ENCODE results near the gene NCBP1.

Gene NCBP1

DNA sequence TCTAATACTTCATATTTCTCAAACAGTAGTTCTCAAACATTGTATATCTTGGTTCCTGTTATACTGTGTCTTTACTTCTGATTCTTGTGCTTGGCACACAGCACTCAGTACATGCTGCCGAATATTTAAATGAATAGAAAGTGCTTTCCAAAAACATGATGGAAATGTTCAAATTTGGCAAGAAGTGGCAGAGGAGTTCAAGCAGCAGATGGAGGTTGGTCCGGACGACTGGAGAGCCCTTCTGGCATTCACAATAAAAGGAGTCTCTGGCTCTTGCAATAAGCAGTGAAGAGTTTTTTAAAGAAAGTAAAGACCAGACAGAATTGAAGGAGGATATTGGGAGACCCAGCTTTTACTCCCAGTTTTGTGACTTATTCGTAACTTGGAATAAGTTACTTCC lies 36.7 kb upstream of the NCBP1 start:
- TF ChIP-seq, protein P1, sequence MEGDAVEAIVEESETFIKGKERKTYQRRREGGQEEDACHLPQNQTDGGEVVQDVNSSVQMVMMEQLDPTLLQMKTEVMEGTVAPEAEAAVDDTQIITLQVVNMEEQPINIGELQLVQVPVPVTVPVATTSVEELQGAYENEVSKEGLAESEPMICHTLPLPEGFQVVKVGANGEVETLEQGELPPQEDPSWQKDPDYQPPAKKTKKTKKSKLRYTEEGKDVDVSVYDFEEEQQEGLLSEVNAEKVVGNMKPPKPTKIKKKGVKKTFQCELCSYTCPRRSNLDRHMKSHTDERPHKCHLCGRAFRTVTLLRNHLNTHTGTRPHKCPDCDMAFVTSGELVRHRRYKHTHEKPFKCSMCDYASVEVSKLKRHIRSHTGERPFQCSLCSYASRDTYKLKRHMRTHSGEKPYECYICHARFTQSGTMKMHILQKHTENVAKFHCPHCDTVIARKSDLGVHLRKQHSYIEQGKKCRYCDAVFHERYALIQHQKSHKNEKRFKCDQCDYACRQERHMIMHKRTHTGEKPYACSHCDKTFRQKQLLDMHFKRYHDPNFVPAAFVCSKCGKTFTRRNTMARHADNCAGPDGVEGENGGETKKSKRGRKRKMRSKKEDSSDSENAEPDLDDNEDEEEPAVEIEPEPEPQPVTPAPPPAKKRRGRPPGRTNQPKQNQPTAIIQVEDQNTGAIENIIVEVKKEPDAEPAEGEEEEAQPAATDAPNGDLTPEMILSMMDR (conservative IDR thresholded peaks at IDR 0.05; ENCODE audit: low read depth, low read length) = no peak
- no peak overlapping the region for H3K4me3 ChIP-seq (ENCODE audit: low read depth, low read length)
- no peak for DNase-seq (ENCODE audit: low read depth)

- TF ChIP-seq, protein P1 (conservative IDR thresholded peaks at IDR 0.05; ENCODE audit: low read depth, low read length) = peak; percentile 95
- H3K4me3 ChIP-seq (ENCODE audit: low read depth, low read length) = no peak overlapping the region
- peak; percentile 93 for DNase-seq (ENCODE audit: low read depth)
These were observed 34.9 kb upstream of the NCBP1 start for GRCh38 chr9:97598461-97599288.

DNA sequence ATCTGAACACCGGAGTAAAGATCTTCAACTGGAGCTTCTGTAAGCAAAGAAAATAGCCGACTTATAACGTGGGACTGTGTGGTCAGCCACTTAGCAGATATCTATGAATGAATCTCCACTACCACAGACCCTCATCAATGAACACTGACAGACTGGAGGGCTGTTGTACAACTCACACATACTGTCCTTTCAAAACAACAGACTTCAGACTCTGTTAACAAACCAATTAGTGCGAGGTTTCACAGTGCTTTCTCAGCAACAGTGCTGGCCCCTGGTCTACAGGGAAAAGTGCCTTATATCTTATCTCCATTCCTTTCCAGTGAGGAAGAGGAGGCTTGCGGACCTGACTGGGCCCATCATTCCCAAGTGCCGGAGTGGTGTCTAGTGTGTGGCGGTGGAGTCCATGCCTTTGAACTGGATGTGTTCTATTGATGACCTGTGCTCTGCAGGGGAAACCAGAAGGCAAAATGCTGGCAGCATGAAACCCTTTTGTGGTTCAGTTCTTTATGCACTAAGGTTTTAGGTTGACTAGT lies 34.2 kb upstream of the NCBP1 start:
- TF ChIP-seq, protein P1 (conservative IDR thresholded peaks at IDR 0.05; ENCODE audit: low read depth, low read length) = no peak
- DNase-seq (ENCODE audit: low read depth) = no peak
- no peak overlapping the region for H3K4me3 ChIP-seq (ENCODE audit: low read depth, low read length)

DNA sequence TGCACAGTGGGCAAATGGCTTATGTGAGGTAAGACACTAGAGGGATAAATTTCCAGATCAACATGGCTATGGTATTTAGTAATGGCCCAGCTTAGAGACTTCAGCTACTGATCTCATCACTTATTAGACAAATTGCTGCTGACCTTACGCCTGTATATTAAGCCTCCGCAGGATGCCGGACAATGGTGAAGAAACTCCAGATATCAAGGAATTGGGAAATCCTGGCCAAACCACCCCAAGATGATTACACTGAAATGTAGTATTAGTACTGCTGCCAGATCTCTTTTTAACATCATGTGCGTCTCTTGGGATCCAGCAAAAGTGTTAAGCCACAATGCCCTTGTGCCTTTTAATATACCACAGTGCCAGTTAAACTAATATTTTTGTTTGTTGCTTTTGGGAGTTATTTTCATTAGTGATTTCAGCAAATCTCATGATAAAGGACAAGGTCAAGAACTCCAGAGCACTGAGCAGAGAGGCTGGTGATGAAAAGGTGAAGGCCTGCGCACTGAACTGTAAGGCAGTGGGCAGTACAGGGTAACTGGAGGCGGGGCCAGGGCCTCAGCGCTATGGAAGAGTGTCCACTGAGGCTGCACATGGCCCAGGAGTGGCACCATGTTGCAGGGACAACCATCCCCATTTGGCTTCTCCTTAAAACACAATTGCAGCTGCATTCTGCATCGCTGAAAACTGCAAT lies 32.9 kb upstream of the NCBP1 start:
- TF ChIP-seq, protein P1 (conservative IDR thresholded peaks at IDR 0.05; ENCODE audit: low read depth, low read length) = no peak
- no peak overlapping the region for H3K4me3 ChIP-seq (ENCODE audit: low read depth, low read length)
- no peak for DNase-seq (ENCODE audit: low read depth)

GRCh38 chr9:97601228-97601898 lies 32.3 kb upstream of the NCBP1 start:
- TF ChIP-seq, protein P1 (conservative IDR thresholded peaks at IDR 0.05; ENCODE audit: low read depth, low read length) = no peak
- DNase-seq (ENCODE audit: low read depth) = no peak
- H3K4me3 ChIP-seq (ENCODE audit: low read depth, low read length) = no peak overlapping the region

DNA sequence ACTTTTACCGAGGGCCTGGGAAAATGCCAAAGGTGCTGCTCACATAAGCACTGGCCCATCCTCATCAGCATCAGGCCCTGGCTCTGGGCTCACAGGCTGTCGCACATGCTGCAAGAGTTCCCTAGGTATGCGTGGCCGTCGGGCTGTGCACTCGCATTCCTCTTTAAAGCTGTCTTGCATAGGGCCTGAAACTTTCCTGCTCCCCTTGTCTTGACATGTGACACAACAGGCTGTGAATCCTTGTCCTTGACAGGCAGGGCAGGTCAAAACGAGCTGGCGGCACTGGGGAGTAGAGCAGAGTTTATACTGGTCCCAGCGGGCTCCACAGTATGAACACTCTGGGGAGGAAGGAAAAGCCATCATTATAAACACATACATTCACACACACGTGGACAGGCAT lies 31.2 kb upstream of the NCBP1 start:
- no peak overlapping the region for H3K4me3 ChIP-seq (ENCODE audit: low read depth, low read length)
- TF ChIP-seq, protein P1 (conservative IDR thresholded peaks at IDR 0.05; ENCODE audit: low read depth, low read length) = no peak
- no peak for DNase-seq (ENCODE audit: low read depth)
